ENCODE data around the gene PDE6B. TPM values are rescaled to one million over a fixed set of nuclear protein-coding genes. Genes with fewer than 3 reads are reported as not detected.
A peak's percentile ranks its signal among the peaks of the same experiment; 100 is the strongest.

PDE6B gene
- polyA plus RNA-seq, 2 of the 4 experiments (the other 2 are of a cell fraction), result not detected

- ChIA-PET CTCF (no interaction called here), POLR2A (no interaction called here)
- H3K4me1 ChIP-seq, result peaks cover 12% of the 10 kb centered on the region; the same call in 1 of the 3 replicates
- H3K9me3 ChIP-seq, result no peaks in the 10 kb centered on the region
- TF ChIP-seq MAFK (IDR thresholded peaks at IDR 0.05; ENCODE audit: partially characterized antibody) (no peak), GATA3 (IDR thresholded peaks at IDR 0.05; ENCODE audit: borderline replicate concordance) (no peak), SMC3 (IDR thresholded peaks at IDR 0.05) (no peak), REST (IDR thresholded peaks at IDR 0.05) (no peak), JUNB (IDR thresholded peaks at IDR 0.05) (no peak), HDAC2 (IDR thresholded peaks at IDR 0.05) (no peak), POLR2AphosphoS2 (conservative IDR thresholded peaks at IDR 0.05; ENCODE audit: low read length) (no peak), ZFP36 (IDR thresholded peaks at IDR 0.05; ENCODE audit: borderline replicate concordance, partially characterized antibody) (no peak)
- 65% methylated on average over 4 of the region's 17 CpGs for WGBS (ENCODE audit: missing lambda C conversion rate)
- H3K27ac ChIP-seq, result peak overlapping the region; percentile 75 to 95; a peak in 3 of 6 replicates
- ATAC-seq (no peak), FAIRE-seq (no peak), DNase-seq (ENCODE audit: low read depth in 1 of 2, low spot score in 1 of 2) (no peak)
- H3K4me3 ChIP-seq, result peak overlapping the region; percentile 53
- peak overlapping the region; percentile 95 for H3K4me2 ChIP-seq
These were observed 55.2 kb downstream of the PDE6B start for GRCh38 chr4:680551-680927.

GRCh38 chr4:680928-681645 lies 55.7 kb downstream of the PDE6B start:
- DNase-seq (ENCODE audit: low read depth in 1 of 2, low spot score in 1 of 2), result peak in 1 of 2 experiments; percentile 24

GRCh38 chr4:681736-682451 lies 56.5 kb downstream of the PDE6B start:
- peak; percentile 2 to 4; a peak in 2 of 6 replicates for ATAC-seq
- peak in 1 of 2 experiments; percentile 30 for DNase-seq (ENCODE audit: low read depth in 1 of 2, low spot score in 1 of 2)
- no peaks in the 10 kb centered on the region for H3K9me3 ChIP-seq
- H3K27ac ChIP-seq, result peak overlapping the region; percentile 47 to 95; a peak in 3 of 6 replicates
- TF ChIP-seq FOSB (CRISPR knock-in tag; IDR thresholded peaks at IDR 0.05) (no peak), MAZ (IDR thresholded peaks at IDR 0.05; ENCODE audit: borderline replicate concordance, low read depth, low read length) (no peak), ZC3H11A (IDR thresholded peaks at IDR 0.05) (no peak), ESRRA (IDR thresholded peaks at IDR 0.05; ENCODE audit: borderline replicate concordance, low read length) (no peak), FOXS1 (CRISPR knock-in tag; IDR thresholded peaks at IDR 0.05) (no peak), CEBPB (IDR thresholded peaks at IDR 0.05) (no peak), MYC (IDR thresholded peaks at IDR 0.05; ENCODE audit: borderline replicate concordance, low read length) (no peak), EP300 (IDR thresholded peaks at IDR 0.05) (no peak), JUNB (IDR thresholded peaks at IDR 0.05) (no peak), TP53 (CRISPR knock-in tag; IDR thresholded peaks at IDR 0.05) (no peak), HEYL (CRISPR knock-in tag; IDR thresholded peaks at IDR 0.05) (no peak)
- H3K4me1 ChIP-seq, result peaks cover 16% of the 10 kb centered on the region
- ChIA-PET POLR2A (no interaction called here), CTCF (no interaction called here)
- WGBS (ENCODE audit: missing lambda C conversion rate), result 90% methylated on average over 6 of the region's 58 CpGs
- no peak for FAIRE-seq
- H3K4me3 ChIP-seq, result peak overlapping the region; percentile 37; the same call in 2 of the 3 replicates
- H3K4me2 ChIP-seq, result peak overlapping the region; percentile 77

More at GRCh38 chr4:680928-681645, 55.7 kb downstream of the PDE6B start:
- POLR2A ChIA-PET, result no interaction called here
- CTCF ChIA-PET, result no interaction called here
- Histone ChIP-seq H3K9me3 (no peaks in the 10 kb centered on the region), H3K4me1 (peaks cover 12% of the 10 kb centered on the region; the same call in 1 of the 3 replicates), H3K4me3 (peak overlapping the region; percentile 53), H3K4me2 (peak overlapping the region; percentile 95), H3K27ac (peak overlapping the region; percentile 75 to 95)
- ATAC-seq (peak; percentile 14 to 46; a peak in 3 of 6 replicates), FAIRE-seq (no peak)
- peak in 1 of 2 experiments; percentile 6; a peak in 1 of 5 replicates for TF ChIP-seq JUN (IDR thresholded peaks at IDR 0.05)
- no peak for TF ChIP-seq ZC3H11A (IDR thresholded peaks at IDR 0.05)
- 53% methylated on average over 3 of the region's 62 CpGs for WGBS (ENCODE audit: missing lambda C conversion rate)
